ENCODE data around the gene ZNF331.

DNA sequence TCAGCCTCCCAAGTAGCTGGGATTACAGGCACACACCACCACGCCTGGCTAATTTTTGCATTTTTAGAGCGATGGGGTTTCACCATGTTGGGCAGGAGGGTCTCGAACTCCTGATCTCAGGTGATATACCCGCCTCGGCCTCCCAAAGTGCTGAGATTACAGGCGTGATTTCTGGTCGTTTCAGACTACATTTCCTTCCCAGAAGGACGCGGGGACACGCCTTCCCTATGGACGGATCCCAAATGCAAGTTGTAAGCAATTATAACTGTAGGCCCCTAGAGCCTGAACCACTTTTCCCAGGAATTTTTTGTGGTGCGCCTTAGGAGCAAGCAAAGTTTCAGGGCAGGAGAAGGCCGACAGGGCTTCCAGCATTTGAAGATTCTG, 17.8 kb upstream of the ZNF331 start:
- no peak for TF ChIP-seq CTCF (conservative IDR thresholded peaks at IDR 0.05; ENCODE audit: low read length)
- TF ChIP-seq EZH2phosphoT487 (IDR thresholded peaks at IDR 0.05; ENCODE audit: borderline replicate concordance, low read depth, low read length) = no peak

Measured in OCI-LY7 (cell line).